ENCODE measurements around the gene URI1.

GRCh38 chr19:29928831-29929230 lies 13.2 kb upstream of the URI1 start:
- TF ChIP-seq CTCF (IDR thresholded peaks at IDR 0.05; ENCODE audit: low read depth, low read length) (no peak), POLR2A (IDR thresholded peaks at IDR 0.05; ENCODE audit: extremely low read depth, insufficient read length) (no peak), MAX (IDR thresholded peaks at IDR 0.05; ENCODE audit: low read depth, low read length) (no peak)
